ENCODE data around the gene PBX1. TPM values are rescaled to one million over a fixed set of nuclear protein-coding genes. Genes with fewer than 3 reads are reported as not detected.

Gene PBX1
- total RNA-seq, 3 donors from 2014 or later (not counting 1 experiment from before 2014, with no cell fraction given), result 0.54 to 3.5 (median 1.4) TPM

DNA sequence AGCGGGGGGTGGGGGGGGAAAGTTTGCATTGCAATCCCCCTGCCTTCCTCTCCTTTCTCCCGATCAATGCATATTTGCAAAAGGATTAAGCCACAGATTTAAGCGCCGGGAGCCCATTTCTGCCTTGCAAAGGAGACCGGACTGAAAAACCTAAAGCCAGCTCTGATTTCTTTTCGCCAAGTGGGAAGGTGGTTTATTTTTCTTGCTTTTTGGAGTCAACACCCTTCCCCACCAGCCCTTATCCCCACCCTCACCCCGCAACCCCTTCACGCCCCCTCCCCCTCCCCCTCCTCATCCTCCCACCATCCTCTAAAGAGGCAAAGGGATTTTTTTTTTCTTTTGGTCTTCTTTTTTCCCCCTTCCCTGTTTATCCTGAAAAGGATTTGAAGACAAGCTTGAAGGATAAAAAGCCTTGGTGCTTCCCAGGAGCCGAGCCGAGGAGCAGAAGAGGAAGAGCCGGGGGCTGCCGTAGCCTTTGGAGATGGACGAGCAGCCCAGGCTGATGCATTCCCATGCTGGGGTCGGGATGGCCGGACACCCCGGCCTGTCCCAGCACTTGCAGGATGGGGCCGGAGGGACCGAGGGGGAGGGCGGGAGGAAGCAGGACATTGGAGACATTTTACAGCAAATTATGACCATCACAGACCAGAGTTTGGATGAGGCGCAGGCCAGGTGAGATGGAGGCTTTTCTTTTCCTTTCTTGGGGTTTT is 513 bp downstream of the PBX1 start:
- H3K4me3 ChIP-seq (ENCODE audit: low read length), result peak overlapping the region; percentile 40
- H3K27me3 ChIP-seq (ENCODE audit: control insufficient read depth, insufficient read depth, low read length), result peaks cover 18% of the 10 kb centered on the region
- Mint-ChIP-seq H3K36me3 (no peaks in the 10 kb centered on the region), H3K27ac (no peak overlapping the region), H3K9me3 (no peaks in the 10 kb centered on the region), H3K4me1 (peaks cover 9 to 19% of the 10 kb centered on the region in 2 donors), H3K27me3 (ENCODE audit: low read depth in 2 of 2) (peaks cover 21 to 44% of the 10 kb centered on the region in 2 donors), H3K4me3 (peak overlapping the region; percentile 83)
- 2% methylated on average over 15 of the region's 20 CpGs for WGBS (ENCODE audit: insufficient coverage)
- H3K9me3 ChIP-seq (ENCODE audit: control insufficient read depth, insufficient read depth, low read length), result no peaks in the 10 kb centered on the region
- DNase-seq (no peak), ATAC-seq (no peak)
- peaks cover 10% of the 10 kb centered on the region for H3K4me1 ChIP-seq (ENCODE audit: control insufficient read depth, insufficient read depth, low read length)
- H3K36me3 ChIP-seq (ENCODE audit: control insufficient read depth, insufficient read depth, low read length), result no peaks in the 10 kb centered on the region
- TF ChIP-seq, protein P1, sequence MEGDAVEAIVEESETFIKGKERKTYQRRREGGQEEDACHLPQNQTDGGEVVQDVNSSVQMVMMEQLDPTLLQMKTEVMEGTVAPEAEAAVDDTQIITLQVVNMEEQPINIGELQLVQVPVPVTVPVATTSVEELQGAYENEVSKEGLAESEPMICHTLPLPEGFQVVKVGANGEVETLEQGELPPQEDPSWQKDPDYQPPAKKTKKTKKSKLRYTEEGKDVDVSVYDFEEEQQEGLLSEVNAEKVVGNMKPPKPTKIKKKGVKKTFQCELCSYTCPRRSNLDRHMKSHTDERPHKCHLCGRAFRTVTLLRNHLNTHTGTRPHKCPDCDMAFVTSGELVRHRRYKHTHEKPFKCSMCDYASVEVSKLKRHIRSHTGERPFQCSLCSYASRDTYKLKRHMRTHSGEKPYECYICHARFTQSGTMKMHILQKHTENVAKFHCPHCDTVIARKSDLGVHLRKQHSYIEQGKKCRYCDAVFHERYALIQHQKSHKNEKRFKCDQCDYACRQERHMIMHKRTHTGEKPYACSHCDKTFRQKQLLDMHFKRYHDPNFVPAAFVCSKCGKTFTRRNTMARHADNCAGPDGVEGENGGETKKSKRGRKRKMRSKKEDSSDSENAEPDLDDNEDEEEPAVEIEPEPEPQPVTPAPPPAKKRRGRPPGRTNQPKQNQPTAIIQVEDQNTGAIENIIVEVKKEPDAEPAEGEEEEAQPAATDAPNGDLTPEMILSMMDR (IDR thresholded peaks at IDR 0.05), result no peak
- intact Hi-C loops (cut with micrococcal nuclease), result no loop called here
- no peak overlapping the region for H3K27ac ChIP-seq (ENCODE audit: low read length)

DNA sequence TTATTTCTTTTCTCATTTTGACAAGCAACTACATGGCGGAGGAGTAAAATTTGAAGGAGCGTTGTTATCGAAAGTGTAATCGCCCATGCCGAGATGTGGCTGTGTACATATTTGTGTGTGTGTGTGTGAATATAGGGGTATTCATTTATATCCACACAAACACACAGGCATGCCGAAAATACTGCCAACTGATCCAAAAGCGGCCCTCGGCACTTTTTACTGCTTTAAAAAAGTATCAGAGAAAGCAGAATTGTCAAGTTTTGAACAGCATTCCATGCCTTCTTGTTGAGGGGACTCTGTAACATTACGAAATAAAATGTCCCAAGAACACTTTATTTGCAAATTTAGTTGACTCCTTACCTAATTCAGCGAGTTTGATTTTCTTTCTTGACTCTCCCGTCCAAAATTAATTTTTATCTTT is 1.1 kb downstream of the PBX1 start:
- peaks cover 25 to 50% of the 10 kb centered on the region in 2 donors for H3K27me3 Mint-ChIP-seq (ENCODE audit: low read depth in 2 of 2)
- ATAC-seq (no peak), DNase-seq (no peak)
- H3K4me1 Mint-ChIP-seq, result peaks cover 9 to 19% of the 10 kb centered on the region in 2 donors
- H3K4me3 Mint-ChIP-seq, result peak overlapping the region; percentile 83
- no peak overlapping the region for H3K27ac Mint-ChIP-seq
- Histone ChIP-seq H3K27ac (ENCODE audit: low read length) (no peak overlapping the region), H3K9me3 (ENCODE audit: control insufficient read depth, insufficient read depth, low read length) (no peaks in the 10 kb centered on the region), H3K36me3 (ENCODE audit: control insufficient read depth, insufficient read depth, low read length) (no peaks in the 10 kb centered on the region), H3K4me3 (ENCODE audit: low read length) (no peak overlapping the region), H3K27me3 (ENCODE audit: control insufficient read depth, insufficient read depth, low read length) (peaks cover 18% of the 10 kb centered on the region), H3K4me1 (ENCODE audit: control insufficient read depth, insufficient read depth, low read length) (peaks cover 10% of the 10 kb centered on the region)
- WGBS (ENCODE audit: insufficient coverage), result 14% methylated on average over 6 of the region's 11 CpGs
- TF ChIP-seq, protein P1 (IDR thresholded peaks at IDR 0.05), result no peak
- H3K9me3 Mint-ChIP-seq, result no peaks in the 10 kb centered on the region
- intact Hi-C loops (cut with micrococcal nuclease), result no loop called here
- H3K36me3 Mint-ChIP-seq, result no peaks in the 10 kb centered on the region

GRCh38 chr1:164560556-164560955 is 1.6 kb downstream of the PBX1 start:
- TF ChIP-seq, protein P1 (IDR thresholded peaks at IDR 0.05), result no peak
- no peak for ATAC-seq
- WGBS (ENCODE audit: insufficient coverage), result 50% methylated on average over 1 of the region's 2 CpGs

More at GRCh38 chr1:164560556-164560955, 1.6 kb downstream of the PBX1 start:
- Histone ChIP-seq H3K27ac (ENCODE audit: low read length) (no peak overlapping the region), H3K27me3 (ENCODE audit: control insufficient read depth, insufficient read depth, low read length) (peaks cover 18% of the 10 kb centered on the region), H3K4me1 (ENCODE audit: control insufficient read depth, insufficient read depth, low read length) (peaks cover 10% of the 10 kb centered on the region), H3K4me3 (ENCODE audit: low read length) (no peak overlapping the region), H3K36me3 (ENCODE audit: control insufficient read depth, insufficient read depth, low read length) (no peaks in the 10 kb centered on the region), H3K9me3 (ENCODE audit: control insufficient read depth, insufficient read depth, low read length) (no peaks in the 10 kb centered on the region)
- peaks cover 25 to 50% of the 10 kb centered on the region in 2 donors for H3K27me3 Mint-ChIP-seq (ENCODE audit: low read depth in 2 of 2)
- peaks cover 9 to 19% of the 10 kb centered on the region in 2 donors for H3K4me1 Mint-ChIP-seq
- no peaks in the 10 kb centered on the region for H3K36me3 Mint-ChIP-seq
- intact Hi-C loops (cut with micrococcal nuclease), result no loop called here
- peak overlapping the region; percentile 83 for H3K4me3 Mint-ChIP-seq
- no peak overlapping the region for H3K27ac Mint-ChIP-seq
- no peaks in the 10 kb centered on the region for H3K9me3 Mint-ChIP-seq
- DNase-seq, result no peak
